WTC11 (cell line): ENCODE measurements around the gene WWC1. TPM values are rescaled to one million over a fixed set of nuclear protein-coding genes. Genes with fewer than 3 reads are reported as not detected.

Experiments
- ATAC-seq: fragments of 200-7000 bp; cut with Tn5 transposase; 2 replicates; pipeline ENCODE4 v1.10.0; 2021; ENCODE audit warnings: mild to moderate bottlenecking, moderate library complexity
- CTCF ChIA-PET: fragments of 300-600 bp; sonication (Branson Sonifier 250); formaldehyde crosslinking; loops from one replicate; lab custom pipeline; 2021; ENCODE audit warnings: antibody characterized with exemption; lab: Charles Lee
- POLR2A ChIA-PET: fragments of 350-600 bp; sonication (Branson Sonifier 250); formaldehyde crosslinking; loops from one replicate; lab custom pipeline; 2021; ENCODE audit warnings: antibody characterized with exemption; lab: Charles Lee
- DNase-seq: peaks from one replicate; pipeline ENCODE4 v3.0.0; 2021; ENCODE audit warnings: low spot score
- H3K27ac Mint-ChIP-seq: 2 replicates; pipeline ENCODE4 v1.8.0; 2021; ENCODE audit warnings: mixed read lengths
- H3K27me3 Mint-ChIP-seq: 2 replicates; pipeline ENCODE4 v1.8.0; 2021; ENCODE audit warnings: low read depth, mild to moderate bottlenecking, moderate library complexity, mixed read lengths
- H3K36me3 Mint-ChIP-seq: 2 replicates; pipeline ENCODE4 v1.8.0; 2021; ENCODE audit warnings: mixed read lengths
- H3K4me1 Mint-ChIP-seq: 2 replicates; pipeline ENCODE4 v1.8.0; 2022; ENCODE audit warnings: mixed read lengths
- H3K4me3 Mint-ChIP-seq: 2 replicates; pipeline ENCODE4 v1.8.0; 2021; ENCODE audit warnings: mild to moderate bottlenecking, moderate library complexity, mixed read lengths
- H3K9me3 Mint-ChIP-seq: 2 replicates; pipeline ENCODE4 v1.8.0; 2021; ENCODE audit warnings: mixed read lengths
- E2F4 ChIP-seq: sonication (generic); formaldehyde crosslinking; IDR thresholded peaks from 2 replicates; pipeline ENCODE4 v1.8.1; 2022; ENCODE audit warnings: low read depth, mild to moderate bottlenecking, moderate library complexity, missing genetic modification reagents, borderline replicate concordance
- ETV6 ChIP-seq: sonication (generic); formaldehyde crosslinking; IDR thresholded peaks from 2 replicates; pipeline ENCODE4 v1.8.1; 2022; ENCODE audit warnings: mild to moderate bottlenecking, missing genetic modification reagents
- FOXJ3 ChIP-seq: sonication (generic); formaldehyde crosslinking; IDR thresholded peaks from 2 replicates; pipeline ENCODE4 v1.9.0; 2021; ENCODE audit warnings: missing genetic modification reagents, mild to moderate bottlenecking, borderline replicate concordance
- FOXP4 ChIP-seq: sonication (generic); formaldehyde crosslinking; IDR thresholded peaks from 2 replicates; pipeline ENCODE4 v1.8.0; 2022; ENCODE audit warnings: mild to moderate bottlenecking, missing genetic modification reagents
- GABPB1 ChIP-seq: sonication (generic); formaldehyde crosslinking; IDR thresholded peaks from 2 replicates; pipeline ENCODE4 v1.8.1; 2023; ENCODE audit warnings: mild to moderate bottlenecking, missing genetic modification reagents
- MYBL2 ChIP-seq: sonication (generic); formaldehyde crosslinking; IDR thresholded peaks from 2 replicates; pipeline ENCODE4 v1.8.1; 2023; ENCODE audit warnings: mild to moderate bottlenecking, moderate library complexity, missing genetic modification reagents
- NFATC4 ChIP-seq: fragments of 250-450 bp; sonication (Bioruptor Pico); IDR thresholded peaks from 2 replicates; pipeline ENCODE4 v1.9.0; 2021; ENCODE audit warnings: mild to moderate bottlenecking
- PRDM15 ChIP-seq: sonication (generic); formaldehyde crosslinking; IDR thresholded peaks from 2 replicates; pipeline ENCODE4 v1.8.0; 2022; ENCODE audit warnings: missing genetic modification reagents
- SMAD4 ChIP-seq: sonication (generic); formaldehyde crosslinking; IDR thresholded peaks from 2 replicates; pipeline ENCODE4 v1.8.0; 2022; ENCODE audit warnings: mild to moderate bottlenecking, missing genetic modification reagents
- STAT6 ChIP-seq: sonication (generic); formaldehyde crosslinking; conservative IDR thresholded peaks from 2 replicates; pipeline ENCODE4 v1.8.1; 2023; ENCODE audit warnings: mild to moderate bottlenecking, low read depth, missing genetic modification reagents, moderate library complexity
- TEAD4 ChIP-seq: sonication (generic); formaldehyde crosslinking; IDR thresholded peaks from 2 replicates; pipeline ENCODE4 v1.8.0; 2022; ENCODE audit warnings: mild to moderate bottlenecking, missing genetic modification reagents
- USF2 ChIP-seq: sonication (generic); formaldehyde crosslinking; IDR thresholded peaks from 2 replicates; pipeline ENCODE4 v1.8.1; 2023; ENCODE audit warnings: mild to moderate bottlenecking, missing genetic modification reagents, moderate library complexity
- ZBTB21 ChIP-seq: sonication (generic); formaldehyde crosslinking; IDR thresholded peaks from 2 replicates; pipeline ENCODE4 v1.8.1; 2023; ENCODE audit warnings: mild to moderate bottlenecking, missing genetic modification reagents, borderline replicate concordance
- ZMAT4 ChIP-seq: fragments of 250-450 bp; sonication (Bioruptor Pico); IDR thresholded peaks from 2 replicates; pipeline ENCODE4 v1.9.0; 2021; ENCODE audit warnings: mild to moderate bottlenecking
- ZNF138 ChIP-seq: sonication (generic); formaldehyde crosslinking; conservative IDR thresholded peaks from 2 replicates; pipeline ENCODE4 v1.8.1; 2022; ENCODE audit warnings: mild to moderate bottlenecking, moderate library complexity, missing genetic modification reagents
- total RNA-seq: library from RNA; stranded (reverse); gene quantifications from 3 replicates; pipeline ENCODE4 v1.2.3, GENCODE V29; 2021

Gene WWC1
- total RNA-seq, 1 experiment from 2014 or later, result 48.4 TPM

- no peak for TF ChIP-seq PRDM15 (CRISPR knock-in tag)
- no peak for TF ChIP-seq SMAD4 (CRISPR knock-in tag)
Observed at GRCh38 chr5:168422431-168422830, 131.0 kb downstream of the WWC1 start (continued).

GRCh38 chr5:168423478-168423877 is 132.0 kb downstream of the WWC1 start:
- TF ChIP-seq ZBTB21 (CRISPR knock-in tag), result no peak
- TF ChIP-seq, all 79 proteins: peak for 0
- POLR2A ChIA-PET, result interaction anchor here (0.7 kb wide), 2 partner anchors 13 to 499 kb away, joined by 4 to 10 read pairs; no protein-coding TSS in a partner anchor
- Mint-ChIP-seq H3K27me3 (no peaks in the 10 kb centered on the region), H3K4me1 (no peaks in the 10 kb centered on the region), H3K36me3 (peaks cover 6% of the 10 kb centered on the region; the same call in 1 of the 2 replicates), H3K27ac (no peak overlapping the region), H3K9me3 (no peaks in the 10 kb centered on the region), H3K4me3 (no peak overlapping the region)
- ATAC-seq (no peak), DNase-seq (no peak)
- CTCF ChIA-PET, result interaction anchor here (0.7 to 2.3 kb wide), 2 partner anchors 154 to 289 kb away, joined by 6 to 26 read pairs; no protein-coding TSS in a partner anchor

GRCh38 chr5:168423971-168424370 is 132.5 kb downstream of the WWC1 start:
- DNase-seq (no peak), ATAC-seq (no peak)
- no peak overlapping the region for H3K4me3 Mint-ChIP-seq
- no peaks in the 10 kb centered on the region for H3K27me3 Mint-ChIP-seq
- no peak overlapping the region for H3K27ac Mint-ChIP-seq
- CTCF ChIA-PET, result no interaction called here
- no peaks in the 10 kb centered on the region for H3K9me3 Mint-ChIP-seq
- TF ChIP-seq USF2 (CRISPR knock-in tag) (no peak), TEAD4 (CRISPR knock-in tag) (no peak), FOXJ3 (no peak), FOXP4 (CRISPR knock-in tag) (no peak)
- POLR2A ChIA-PET, result no interaction called here
- no peaks in the 10 kb centered on the region for H3K4me1 Mint-ChIP-seq
- peaks cover 11% of the 10 kb centered on the region for H3K36me3 Mint-ChIP-seq

GRCh38 chr5:168424594-168425323 is 133.3 kb downstream of the WWC1 start:
- ChIA-PET CTCF (no interaction called here), POLR2A (no interaction called here)
- ATAC-seq (no peak), DNase-seq (no peak)
- Mint-ChIP-seq H3K36me3 (peaks cover 14% of the 10 kb centered on the region), H3K9me3 (no peaks in the 10 kb centered on the region), H3K4me1 (no peaks in the 10 kb centered on the region), H3K4me3 (no peak overlapping the region), H3K27ac (no peak overlapping the region), H3K27me3 (no peaks in the 10 kb centered on the region)
- TF ChIP-seq ZMAT4 (CRISPR knock-in tag), result no peak
- no peak for TF ChIP-seq GABPB1 (CRISPR knock-in tag)
- no peak for TF ChIP-seq ZNF138
- TF ChIP-seq E2F4, result no peak
- no peak for TF ChIP-seq STAT6 (CRISPR knock-in tag)
- no peak for TF ChIP-seq ETV6 (CRISPR knock-in tag)
- TF ChIP-seq NFATC4 (CRISPR knock-in tag), result no peak
- TF ChIP-seq MYBL2, result no peak
